Epithelial cell of esophagus (primary cell): ENCODE results near the gene RCAN1.

Experiments used
- DNase-seq: peaks from one replicate; pipeline ENCODE4 v3.0.0; 2010; ENCODE audit warnings: low read depth
- H3K4me3 ChIP-seq: 2 replicates; pipeline ENCODE4 v1.5.1; 2011; ENCODE audit warnings: mild to moderate bottlenecking, low read length, control low read depth
- CTCF ChIP-seq: IDR thresholded peaks from 2 replicates; pipeline ENCODE4 v1.5.1; 2011; ENCODE audit warnings: low read depth, mild to moderate bottlenecking, low read length, control low read depth, inconsistent platforms; ENCODE audit not compliant: insufficient read depth; ENCODE audit errors: missing control alignments

Gene RCAN1

GRCh38 chr21:34524646-34525601 lies 90.0 kb downstream of the RCAN1 start:
- DNase-seq = peak; percentile 49
- TF ChIP-seq CTCF = no peak
- peak overlapping the region; percentile 54 for H3K4me3 ChIP-seq

- no peak for TF ChIP-seq CTCF
- DNase-seq = no peak
- no peak overlapping the region for H3K4me3 ChIP-seq
Measured at GRCh38 chr21:34523019-34523555, 91.8 kb downstream of the RCAN1 start.

- H3K4me3 ChIP-seq = no peak overlapping the region
- TF ChIP-seq CTCF = no peak
- no peak for DNase-seq
Measured at GRCh38 chr21:34522284-34522683, 92.6 kb downstream of the RCAN1 start.

GRCh38 chr21:34521561-34521960 lies 93.4 kb downstream of the RCAN1 start:
- H3K4me3 ChIP-seq = no peak overlapping the region
- no peak for TF ChIP-seq CTCF
- DNase-seq = no peak

- no peak for TF ChIP-seq CTCF
- DNase-seq = no peak
- no peak overlapping the region for H3K4me3 ChIP-seq
Measured at GRCh38 chr21:34520764-34521508, 94.0 kb downstream of the RCAN1 start.

- DNase-seq = no peak
- H3K4me3 ChIP-seq = no peak overlapping the region
Measured at GRCh38 chr21:34520281-34520680, 94.6 kb downstream of the RCAN1 start.

More at GRCh38 chr21:34520281-34520680, 94.6 kb downstream of the RCAN1 start:
- no peak for TF ChIP-seq CTCF
